Bronchial epithelial cell (primary cell): ENCODE results near the gene TFE3. TPM values are rescaled to one million over a fixed set of nuclear protein-coding genes. Genes with fewer than 3 reads are reported as not detected.

Experiments
- DNase-seq: peaks from one replicate; pipeline ENCODE4 v3.0.0-alpha.2; 2010; ENCODE audit warnings: low read depth
- FAIRE-seq: peaks from 2 replicates; lab custom pipeline; 2011; peaks lifted over from hg19 to GRCh38; lab: Jason Lieb, UNC
- H3K27me3 ChIP-seq: 2 replicates; pipeline ENCODE4 v1.5.1; 2011; ENCODE audit warnings: low read length; ENCODE audit not compliant: control insufficient read depth, insufficient read depth
- H3K36me3 ChIP-seq: 2 replicates; pipeline ENCODE4 v1.5.1; 2011; ENCODE audit warnings: low read length; ENCODE audit not compliant: control insufficient read depth, insufficient read depth
- H3K4me3 ChIP-seq: 2 replicates; pipeline ENCODE4 v1.5.1; 2011; ENCODE audit warnings: mild to moderate bottlenecking, low read depth, low read length, control low read depth
- total RNA-seq: library from RNA; depleted of rRNA; stranded (reverse); fragments of >200 nt; gene quantifications from 2 replicates; pipeline ENCODE4 v1.2.1, GENCODE V29; 2014
- TF ChIP-seq, protein P1 (sequence below): IDR thresholded peaks from 2 replicates; pipeline ENCODE4 v1.5.1; 2011; ENCODE audit warnings: mild to moderate bottlenecking, moderate library complexity, low read length, control low read depth, inconsistent platforms; ENCODE audit not compliant: insufficient read depth, severe bottlenecking

The TFE3 gene
- total RNA-seq, 1 donor from 2014 or later, result 8.7 TPM

DNA sequence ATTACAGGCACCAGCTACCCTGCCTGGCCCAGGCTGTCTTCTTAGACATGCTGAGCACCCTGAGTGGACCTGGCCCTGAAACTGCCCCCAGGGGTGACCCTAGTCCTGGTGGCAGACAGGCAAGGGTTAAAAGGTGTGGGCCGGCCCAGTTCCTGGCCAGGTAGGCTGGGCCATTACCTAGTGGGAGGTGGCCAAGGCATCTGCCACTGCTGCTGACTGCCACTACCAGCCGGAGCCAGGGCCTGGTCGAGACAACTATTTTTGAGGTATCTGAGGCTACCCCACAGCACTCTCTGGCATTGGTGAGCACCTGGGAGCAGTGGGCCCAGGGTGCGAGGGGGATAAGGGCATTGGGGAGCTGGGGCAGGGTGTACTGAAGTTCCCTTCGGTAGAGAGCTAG is 15.6 kb upstream of the TFE3 start, which contains the start of gene CCDC120:
Gene CCDC120, plus strand, starts transcription at position 206 of the 400 bp plus-strand sequence. CDS start 3,043 bp downstream, outside the sequence.
- Histone ChIP-seq H3K27me3 (no peaks in the 10 kb centered on the region), H3K4me3 (peak within 1 kb of the TSS; percentile 70), H3K36me3 (peaks cover 8% of the 10 kb centered on the region)
- FAIRE-seq (no peak), DNase-seq (peak; percentile 32)
- TF ChIP-seq, protein P1, sequence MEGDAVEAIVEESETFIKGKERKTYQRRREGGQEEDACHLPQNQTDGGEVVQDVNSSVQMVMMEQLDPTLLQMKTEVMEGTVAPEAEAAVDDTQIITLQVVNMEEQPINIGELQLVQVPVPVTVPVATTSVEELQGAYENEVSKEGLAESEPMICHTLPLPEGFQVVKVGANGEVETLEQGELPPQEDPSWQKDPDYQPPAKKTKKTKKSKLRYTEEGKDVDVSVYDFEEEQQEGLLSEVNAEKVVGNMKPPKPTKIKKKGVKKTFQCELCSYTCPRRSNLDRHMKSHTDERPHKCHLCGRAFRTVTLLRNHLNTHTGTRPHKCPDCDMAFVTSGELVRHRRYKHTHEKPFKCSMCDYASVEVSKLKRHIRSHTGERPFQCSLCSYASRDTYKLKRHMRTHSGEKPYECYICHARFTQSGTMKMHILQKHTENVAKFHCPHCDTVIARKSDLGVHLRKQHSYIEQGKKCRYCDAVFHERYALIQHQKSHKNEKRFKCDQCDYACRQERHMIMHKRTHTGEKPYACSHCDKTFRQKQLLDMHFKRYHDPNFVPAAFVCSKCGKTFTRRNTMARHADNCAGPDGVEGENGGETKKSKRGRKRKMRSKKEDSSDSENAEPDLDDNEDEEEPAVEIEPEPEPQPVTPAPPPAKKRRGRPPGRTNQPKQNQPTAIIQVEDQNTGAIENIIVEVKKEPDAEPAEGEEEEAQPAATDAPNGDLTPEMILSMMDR, result no peak

GRCh38 chrX:49054073-49054762 is 11.1 kb upstream of the TFE3 start:
- no peak for DNase-seq
- Histone ChIP-seq H3K4me3 (peak overlapping the region; percentile 48), H3K27me3 (no peaks in the 10 kb centered on the region), H3K36me3 (no peaks in the 10 kb centered on the region)
- FAIRE-seq, result peak; percentile 36
- TF ChIP-seq, protein P1, result no peak

DNA sequence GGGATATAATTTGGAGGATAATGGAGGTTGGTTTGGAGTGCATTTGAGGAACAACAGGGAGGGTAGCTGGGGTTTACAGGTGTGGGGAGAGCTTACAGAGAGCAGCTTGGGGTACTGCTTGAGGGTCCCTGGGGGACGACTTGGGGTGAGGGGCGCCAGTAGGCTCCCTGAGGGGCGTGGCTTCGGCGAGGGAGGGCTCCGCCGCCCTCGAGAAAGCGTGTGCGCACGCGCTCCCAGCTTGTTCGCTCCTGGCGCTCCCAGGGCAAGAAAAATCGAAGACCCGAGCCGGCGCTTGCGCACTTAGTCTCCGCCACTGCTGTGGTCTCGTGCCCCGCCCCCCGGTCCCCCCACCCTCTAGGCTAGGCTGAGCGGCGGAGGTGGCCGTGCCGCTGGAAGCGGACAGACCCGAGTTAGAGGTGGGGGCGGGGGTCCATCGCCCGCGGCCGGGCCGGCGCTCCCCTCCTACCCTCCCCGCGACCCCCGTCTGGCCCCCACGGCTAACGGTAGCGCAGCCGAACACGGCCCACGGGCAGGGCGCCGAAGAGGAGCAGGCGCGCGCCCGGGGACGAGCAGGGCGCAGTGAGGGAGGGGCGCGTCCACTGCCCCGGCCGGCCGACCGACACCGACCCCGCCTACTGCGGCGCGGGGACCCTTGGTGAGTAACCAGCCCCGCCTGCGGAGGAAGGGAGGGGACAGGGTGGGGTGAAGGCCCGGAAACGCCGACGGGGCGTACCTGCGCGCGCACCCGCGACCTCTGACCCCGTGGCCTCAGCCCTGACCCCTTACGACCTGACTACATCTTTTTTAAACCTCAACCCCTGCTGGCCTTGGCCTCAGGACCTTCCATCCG is 10.3 kb upstream of the TFE3 start:
- TF ChIP-seq, protein P1, result no peak
- DNase-seq (no peak), FAIRE-seq (no peak)
- Histone ChIP-seq H3K4me3 (peak overlapping the region; percentile 48), H3K27me3 (no peaks in the 10 kb centered on the region), H3K36me3 (no peaks in the 10 kb centered on the region)

GRCh38 chrX:49043987-49044281 is 777 bp upstream of the TFE3 start:
- H3K36me3 ChIP-seq, result peaks cover 5% of the 10 kb centered on the region
- peak overlapping the region; percentile 17 for H3K4me3 ChIP-seq
- TF ChIP-seq, protein P1, result no peak
- H3K27me3 ChIP-seq, result no peaks in the 10 kb centered on the region
- no peak for DNase-seq
- FAIRE-seq, result no peak

- FAIRE-seq, result no peak
- no peak for DNase-seq
- Histone ChIP-seq H3K4me3 (peak overlapping the region; percentile 71), H3K36me3 (peaks cover 13% of the 10 kb centered on the region), H3K27me3 (no peaks in the 10 kb centered on the region)
- TF ChIP-seq, protein P1, result no peak
Observed at GRCh38 chrX:49042581-49043219, 457 bp downstream of the TFE3 start.
